ENCODE results near the gene CENPC.

DNA sequence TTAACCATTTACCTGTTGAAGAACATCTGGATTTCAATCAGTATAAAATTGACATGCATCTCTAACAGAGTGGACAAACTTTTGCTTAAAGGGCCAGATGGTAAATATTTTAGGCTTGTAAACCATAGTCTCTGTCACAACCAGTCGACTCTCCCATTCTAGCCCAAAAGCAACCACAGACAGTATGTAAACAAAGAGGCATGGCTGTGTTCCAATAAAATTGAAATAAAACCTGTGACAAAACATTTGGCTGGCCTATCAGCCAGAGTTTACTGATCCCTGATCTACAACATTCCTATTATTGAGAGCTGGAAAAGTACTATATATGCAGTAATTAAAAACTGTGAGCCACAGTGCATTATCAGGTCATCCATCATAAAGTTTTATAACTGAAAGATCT, 3.2 kb downstream of the CENPC start:
- TF ChIP-seq, protein P1, sequence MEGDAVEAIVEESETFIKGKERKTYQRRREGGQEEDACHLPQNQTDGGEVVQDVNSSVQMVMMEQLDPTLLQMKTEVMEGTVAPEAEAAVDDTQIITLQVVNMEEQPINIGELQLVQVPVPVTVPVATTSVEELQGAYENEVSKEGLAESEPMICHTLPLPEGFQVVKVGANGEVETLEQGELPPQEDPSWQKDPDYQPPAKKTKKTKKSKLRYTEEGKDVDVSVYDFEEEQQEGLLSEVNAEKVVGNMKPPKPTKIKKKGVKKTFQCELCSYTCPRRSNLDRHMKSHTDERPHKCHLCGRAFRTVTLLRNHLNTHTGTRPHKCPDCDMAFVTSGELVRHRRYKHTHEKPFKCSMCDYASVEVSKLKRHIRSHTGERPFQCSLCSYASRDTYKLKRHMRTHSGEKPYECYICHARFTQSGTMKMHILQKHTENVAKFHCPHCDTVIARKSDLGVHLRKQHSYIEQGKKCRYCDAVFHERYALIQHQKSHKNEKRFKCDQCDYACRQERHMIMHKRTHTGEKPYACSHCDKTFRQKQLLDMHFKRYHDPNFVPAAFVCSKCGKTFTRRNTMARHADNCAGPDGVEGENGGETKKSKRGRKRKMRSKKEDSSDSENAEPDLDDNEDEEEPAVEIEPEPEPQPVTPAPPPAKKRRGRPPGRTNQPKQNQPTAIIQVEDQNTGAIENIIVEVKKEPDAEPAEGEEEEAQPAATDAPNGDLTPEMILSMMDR (IDR thresholded peaks at IDR 0.05; ENCODE audit: low read depth, low read length), result no peak
- TF ChIP-seq EZH2phosphoT487 (IDR thresholded peaks at IDR 0.05; ENCODE audit: low read depth), result no peak

Data from OCI-LY3 (cell line).